Dermis microvascular lymphatic vessel endothelial cell (primary cell): ENCODE results near the gene TTLL5. TPM values are rescaled to one million over a fixed set of nuclear protein-coding genes. Genes with fewer than 3 reads are reported as not detected.
A peak's percentile ranks its signal among the peaks of the same experiment; 100 is the strongest.
"Not testable (repeated sequence)": the region's sequence is repeated elsewhere in the genome, so short reads cannot be mapped to it uniquely, and the experiment has no call there.

Source experiments
- DNase-seq, 2 donors: peaks; one replicate each; pipeline versions ENCODE4 v3.0.0 to v3.0.0-alpha.2; 2010; ENCODE audit warnings: low read depth in 2 of 2
- total RNA-seq: library from RNA; depleted of rRNA; stranded (reverse); fragments of >200 nt; gene quantifications from 2 replicates; pipeline ENCODE4 v1.2.1, GENCODE V29; 2014

TTLL5 gene
- total RNA-seq, 1 donor from 2014 or later, result 22.3 TPM

DNA sequence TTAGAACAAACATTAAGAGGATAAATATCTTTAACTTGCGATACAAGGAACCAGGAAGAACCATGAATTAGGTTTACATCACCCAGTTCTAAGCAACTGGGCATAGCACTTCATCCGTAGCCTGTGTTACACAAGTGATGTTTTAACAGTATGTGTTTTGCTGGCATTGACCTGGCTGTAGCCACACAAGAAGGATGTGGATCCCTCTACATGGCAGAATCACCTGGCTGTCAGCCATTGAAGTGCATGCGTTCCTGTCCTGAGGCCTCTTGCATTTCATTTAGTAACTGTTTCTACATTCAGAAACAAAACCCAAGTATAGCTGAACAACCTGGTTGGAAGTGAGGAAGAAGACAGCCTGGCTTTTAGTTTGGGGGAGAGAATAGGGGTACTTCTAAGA lies 248.6 kb downstream of the TTLL5 start:
- DNase-seq, result no peak

DNA sequence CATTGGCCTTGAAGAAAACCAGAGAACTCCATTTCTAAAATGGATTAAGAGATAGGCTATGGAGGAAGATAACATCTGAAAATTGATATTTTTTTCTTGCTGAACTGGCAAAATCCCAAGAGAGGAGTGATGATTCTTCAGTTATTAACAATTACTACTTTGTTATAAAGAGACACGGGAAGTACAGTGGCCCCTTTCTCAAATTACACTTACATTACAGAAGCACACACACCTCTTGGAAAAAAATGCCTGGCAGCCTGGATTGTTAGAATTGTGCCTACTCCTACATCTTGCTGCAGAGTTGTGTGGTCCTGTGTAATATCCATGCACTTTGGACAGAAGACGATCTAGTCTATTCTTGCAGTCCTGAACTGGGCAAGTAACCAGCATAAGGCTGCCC lies 249.0 kb downstream of the TTLL5 start:
- DNase-seq, result no peak

DNA sequence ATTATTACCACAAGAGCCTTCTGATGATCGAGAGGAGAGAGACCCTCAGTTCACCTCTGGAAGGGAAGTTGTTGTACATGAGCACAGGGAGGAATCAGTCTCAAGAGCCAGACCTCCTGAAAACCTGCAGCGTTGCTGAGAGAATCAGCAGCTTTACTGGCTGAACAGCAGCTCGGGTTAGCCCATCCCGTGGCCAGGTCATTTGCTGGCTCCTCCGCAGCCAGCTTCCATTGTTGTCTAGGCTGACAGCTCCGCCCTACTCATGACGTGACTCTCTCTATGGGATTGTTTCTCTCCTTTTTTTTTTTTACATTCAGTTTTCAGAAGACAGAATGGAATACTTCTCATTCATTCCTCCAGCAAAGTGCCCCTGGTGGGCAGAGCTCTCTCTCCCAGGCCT lies 250.8 kb downstream of the TTLL5 start:
- DNase-seq, result peak; percentile 74 to 86

DNA sequence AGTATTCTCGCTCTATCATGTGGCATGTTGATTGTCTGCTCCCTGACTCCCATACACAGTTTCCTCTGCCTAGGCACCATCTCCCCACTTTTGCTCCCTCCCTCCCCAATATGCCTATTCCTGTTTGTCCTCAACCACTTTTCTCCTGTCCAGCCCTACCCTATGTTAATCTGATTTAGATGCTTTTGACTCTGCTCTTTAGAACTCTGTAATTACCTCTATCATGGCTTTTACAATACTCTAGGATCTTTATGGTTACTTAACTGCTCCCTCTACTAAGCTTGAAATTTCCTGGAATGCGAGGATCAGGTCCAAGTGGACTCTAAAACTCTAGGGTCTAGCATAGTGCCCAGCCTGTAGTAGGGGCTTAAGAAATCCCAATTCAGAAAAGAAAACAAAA lies 252.1 kb downstream of the TTLL5 start:
- DNase-seq, result no peak

DNA sequence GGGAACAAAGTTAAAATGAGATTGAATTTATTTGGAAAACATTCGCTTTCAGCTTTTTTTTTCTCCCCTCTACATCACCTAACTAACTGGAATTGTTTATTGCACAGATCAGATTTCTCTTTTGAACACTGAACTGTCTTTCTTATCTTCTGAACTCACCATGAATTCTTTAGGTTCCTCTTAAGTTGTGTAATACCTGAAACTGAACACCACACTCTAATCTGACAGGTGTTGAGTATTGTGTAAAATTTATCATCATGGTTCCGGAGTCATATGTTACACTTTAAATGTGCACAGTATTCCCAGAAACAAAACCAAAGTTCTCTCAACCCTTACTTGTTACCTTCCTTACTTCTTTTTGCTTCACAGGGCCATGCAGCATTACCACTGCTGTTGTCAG lies 254.0 kb downstream of the TTLL5 start:
- DNase-seq, result no peak

DNA sequence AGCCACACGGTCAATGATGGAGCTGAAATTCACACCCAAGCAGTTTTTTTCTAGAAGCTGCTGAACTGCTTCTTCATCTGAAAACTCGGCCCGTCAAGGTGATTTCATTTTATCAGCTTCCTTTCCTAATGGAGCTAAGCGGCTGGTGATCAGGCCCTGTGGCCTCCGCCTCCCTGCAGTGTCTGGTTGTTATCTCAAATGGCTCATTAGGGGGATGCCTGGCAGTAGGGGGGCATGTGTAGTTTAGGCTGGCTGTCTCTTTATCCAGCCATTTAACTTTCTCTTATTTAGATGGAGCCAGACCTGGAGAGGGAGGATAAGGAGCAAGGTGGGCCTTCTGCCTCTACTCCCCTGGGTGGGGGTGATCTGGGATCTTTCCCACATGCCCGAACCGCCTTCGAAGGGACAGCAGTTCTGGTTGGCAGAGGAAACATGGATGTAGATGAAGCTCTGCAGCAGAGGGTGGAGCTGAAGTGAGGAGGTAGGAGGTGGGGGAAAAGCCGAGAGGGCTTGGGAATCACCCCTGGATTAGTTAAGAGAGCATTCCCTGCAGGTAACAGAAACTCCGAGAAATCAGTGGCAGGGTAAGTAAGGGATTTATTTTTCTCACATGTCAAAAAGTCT lies 256.4 kb downstream of the TTLL5 start:
- no peak for DNase-seq

DNA sequence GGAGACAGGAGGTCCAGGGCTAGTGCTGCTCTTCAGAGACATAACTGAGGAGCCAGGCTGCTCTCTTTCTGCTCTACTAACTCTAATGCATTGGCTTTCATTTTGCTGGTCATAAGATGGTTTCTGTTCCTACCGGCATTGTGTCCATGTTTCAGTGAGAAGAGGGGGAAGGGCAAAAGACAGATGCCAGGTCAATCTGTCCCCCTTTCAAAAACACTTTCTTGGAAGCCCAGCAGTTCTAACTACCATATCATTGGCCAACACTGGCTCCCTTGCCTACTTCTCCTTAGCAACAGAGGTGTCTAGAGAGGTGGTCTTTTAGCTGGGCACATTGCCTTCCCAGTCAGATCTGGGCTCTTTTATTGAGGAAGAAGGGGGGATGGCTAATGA lies 256.9 kb downstream of the TTLL5 start:
- no peak for DNase-seq

DNA sequence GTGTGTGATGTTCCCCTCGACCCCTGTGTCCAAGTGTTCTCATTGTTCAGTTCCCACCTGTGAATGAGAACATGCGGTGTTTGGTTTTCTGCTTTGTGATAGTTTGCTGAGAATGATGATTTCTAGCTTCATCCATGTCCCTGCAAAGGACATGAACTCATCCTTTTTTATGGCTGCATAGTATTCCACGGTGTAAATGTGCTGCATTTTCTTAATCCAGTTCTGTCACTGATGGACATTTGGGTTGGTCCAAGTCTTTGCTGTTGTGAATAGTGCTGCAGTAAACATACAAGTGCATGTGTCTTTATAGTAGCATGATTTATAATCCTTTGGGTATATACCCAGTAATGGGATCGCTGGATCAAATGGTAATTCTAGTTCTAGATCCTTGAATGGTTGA lies 259.4 kb downstream of the TTLL5 start:
- not testable (repeated sequence) for DNase-seq

DNA sequence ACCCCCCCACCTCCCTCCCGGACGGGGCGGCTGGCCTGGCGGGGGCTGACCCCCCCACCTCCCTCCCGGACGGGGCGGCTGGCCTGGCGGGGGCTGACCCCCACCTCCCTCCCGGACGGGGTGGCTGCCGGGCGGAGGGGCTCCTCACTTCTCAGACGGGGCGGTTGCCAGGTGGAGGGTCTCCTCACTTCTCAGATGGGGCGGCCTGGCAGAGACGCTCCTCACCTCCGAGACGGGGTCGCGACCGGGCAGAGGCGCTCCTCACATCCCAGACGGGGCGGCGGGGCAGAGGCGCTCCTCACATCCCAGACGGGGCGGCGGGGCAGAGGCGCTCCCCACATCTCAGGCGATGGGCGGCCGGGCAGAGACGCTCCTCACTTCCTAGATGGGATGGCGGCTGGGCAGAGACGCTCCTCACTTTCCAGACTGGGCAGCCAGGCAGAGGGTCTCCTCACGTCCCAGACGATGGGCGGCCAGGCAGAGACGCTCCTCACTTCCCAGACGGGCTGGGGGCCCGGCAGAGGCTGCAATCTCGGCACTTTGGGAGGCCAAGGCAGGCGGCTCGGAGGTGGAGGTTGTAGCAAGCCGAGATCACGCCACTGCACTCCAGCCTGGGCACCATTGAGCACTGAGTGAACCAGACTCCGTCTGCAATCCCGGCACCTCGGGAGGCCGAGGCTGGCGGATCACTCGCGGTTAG lies 264.2 kb downstream of the TTLL5 start:
- DNase-seq, result not testable (repeated sequence)

DNA sequence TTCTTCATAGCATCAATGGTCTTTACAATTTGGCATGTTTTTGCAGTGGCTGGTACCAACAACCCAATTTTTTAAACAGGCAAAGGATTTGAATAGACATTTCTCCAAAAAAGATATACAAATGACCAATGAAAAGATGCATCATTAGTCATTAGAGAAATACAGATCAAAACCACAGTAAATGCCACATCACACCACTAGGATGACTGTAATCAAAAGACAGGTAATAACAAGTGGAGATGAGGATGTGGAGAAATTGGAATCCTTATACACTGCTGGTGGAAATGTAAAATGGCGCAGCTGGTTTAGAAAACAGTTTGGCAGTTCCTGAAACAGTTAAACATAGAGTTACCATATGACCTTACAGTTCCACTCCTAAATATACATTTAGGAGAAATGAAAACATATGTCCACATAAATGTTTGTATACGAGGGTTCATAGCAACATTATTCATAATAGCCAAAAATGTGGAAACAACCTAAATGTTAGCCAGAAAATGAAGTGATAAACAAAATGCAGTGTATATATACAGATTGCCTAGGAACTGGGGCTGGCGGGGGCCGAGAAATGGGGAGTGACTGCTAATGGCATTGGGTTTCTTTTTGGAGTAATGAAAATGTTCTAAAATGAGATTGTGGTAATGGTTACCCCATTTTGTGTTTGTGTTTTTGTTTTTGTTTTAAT lies 265.5 kb downstream of the TTLL5 start:
- no peak for DNase-seq

DNA sequence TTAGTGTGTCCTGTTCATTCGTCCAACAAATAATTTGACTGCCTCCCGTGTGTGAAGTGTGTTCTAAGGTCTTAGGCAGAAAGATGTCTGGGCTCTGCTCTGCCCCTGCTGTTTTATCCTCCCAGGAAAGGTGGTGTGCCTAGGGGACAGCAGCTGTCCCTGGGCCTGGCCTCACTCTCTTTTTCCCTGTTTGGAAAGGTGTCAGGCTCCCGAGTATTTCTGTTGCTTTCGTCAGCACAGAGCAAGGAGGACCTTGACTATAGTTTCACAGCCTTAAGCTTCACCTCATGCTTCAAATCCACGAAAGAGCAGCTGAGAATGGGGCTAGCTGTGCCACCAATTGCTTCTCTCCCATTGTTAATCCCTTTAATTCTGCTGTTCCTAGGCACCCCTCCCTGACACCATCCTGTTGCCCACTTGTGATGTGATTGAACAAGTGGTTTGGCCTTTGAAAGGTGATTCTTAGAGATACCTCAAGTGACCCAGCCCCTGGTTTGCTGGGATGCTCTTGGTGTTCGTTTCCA lies 266.6 kb downstream of the TTLL5 start:
- DNase-seq, result no peak

DNA sequence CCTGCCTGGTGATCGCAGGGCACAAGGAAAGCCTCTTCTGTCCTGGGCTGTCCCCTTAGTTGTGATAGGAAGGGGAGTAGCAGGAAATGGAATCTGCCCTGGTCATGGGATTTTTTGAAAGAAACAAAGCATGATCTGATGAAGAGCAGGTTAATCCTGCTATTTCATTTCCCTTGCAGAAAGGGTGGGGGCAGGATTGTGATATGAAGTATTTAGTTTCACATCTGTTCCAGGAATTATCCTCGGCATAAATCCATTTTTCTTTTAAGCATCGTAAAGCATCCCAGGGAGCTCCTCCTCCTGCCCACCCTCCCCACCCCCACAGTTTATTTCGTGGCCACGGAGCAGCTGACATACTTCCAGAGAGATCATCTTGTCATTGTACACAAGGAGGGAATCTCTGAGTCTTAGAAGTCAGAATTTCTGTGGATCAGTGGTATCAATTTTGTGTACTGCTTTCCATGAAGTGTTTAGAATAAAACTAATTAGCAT lies 267.7 kb downstream of the TTLL5 start:
- peak; percentile 45 to 60 for DNase-seq

DNA sequence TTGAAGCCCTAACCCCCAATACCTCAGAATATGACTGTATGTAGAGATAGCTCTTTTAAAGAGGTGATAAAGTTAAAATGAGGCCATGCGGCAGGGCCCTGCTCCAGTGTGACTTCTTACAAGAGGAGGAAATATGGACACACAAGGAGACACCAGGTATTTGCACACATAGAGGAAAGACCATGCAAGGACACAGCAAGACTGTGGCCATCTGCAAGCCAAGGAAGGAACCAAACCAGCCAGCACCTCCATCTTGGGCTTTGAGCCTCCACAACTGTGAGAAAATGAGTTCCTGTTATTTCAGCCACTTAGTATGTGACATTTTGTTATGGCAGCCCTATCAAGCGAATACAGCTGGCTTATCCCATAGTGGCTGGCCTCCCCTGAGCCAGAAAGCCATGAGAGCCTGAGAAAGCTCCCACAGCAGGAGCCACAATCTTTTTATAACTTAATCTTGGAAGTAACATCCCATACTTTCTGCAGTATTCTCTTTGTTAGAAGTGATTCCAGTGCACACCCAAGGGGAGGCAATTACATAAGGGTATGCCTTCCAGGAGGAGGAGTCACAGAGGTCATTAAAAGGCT lies 272.8 kb downstream of the TTLL5 start:
- DNase-seq, result no peak

DNA sequence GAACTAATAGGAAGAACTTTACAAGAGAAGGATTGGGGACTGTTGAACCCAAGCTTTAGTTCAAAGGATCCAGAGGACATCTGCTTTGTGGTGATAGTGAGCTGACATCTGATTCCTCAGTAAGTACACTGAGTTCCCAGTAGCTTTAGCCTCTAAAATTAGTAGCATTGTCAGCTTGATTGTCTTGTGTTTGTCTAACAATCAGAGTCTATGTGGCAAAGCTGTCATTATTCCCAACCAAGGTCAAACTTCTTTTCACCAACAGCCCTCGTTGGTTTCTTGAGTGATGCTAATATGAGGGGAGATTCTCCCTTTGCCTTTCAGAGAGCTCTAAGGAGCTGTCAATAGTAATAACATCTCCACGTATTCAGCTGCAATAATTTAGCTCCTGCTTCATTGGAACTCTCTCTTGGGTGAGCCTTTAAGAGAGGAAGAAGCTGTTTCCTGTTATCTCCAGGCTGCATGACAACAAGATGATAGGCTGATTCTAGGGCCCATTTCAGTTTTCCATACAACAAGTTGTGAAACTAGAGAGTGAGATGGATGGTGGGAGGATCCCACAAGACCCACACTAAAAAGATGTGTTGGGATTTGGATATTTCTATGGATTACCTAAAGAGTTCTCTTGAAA lies 274.1 kb downstream of the TTLL5 start:
- DNase-seq, result peak in 1 of 2 donors; percentile 22

DNA sequence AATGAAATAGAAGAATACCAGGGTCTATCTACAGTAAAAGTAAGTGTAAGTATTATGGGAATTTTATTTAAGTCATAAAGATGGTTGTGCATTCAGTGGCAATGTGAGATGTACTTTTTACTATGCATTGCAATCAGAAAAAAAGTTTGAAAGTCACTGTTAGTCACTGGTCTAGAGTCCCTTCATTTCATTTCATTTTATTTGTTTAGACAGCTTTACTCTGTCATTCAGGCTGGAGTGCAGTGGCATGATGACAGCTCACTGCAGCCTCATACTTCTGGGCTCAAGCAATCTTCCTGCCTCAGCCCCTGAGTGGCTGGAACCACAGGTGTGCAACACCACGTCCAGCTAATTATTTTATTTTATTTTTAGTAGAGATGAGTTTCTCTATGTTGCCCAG lies 278.2 kb downstream of the TTLL5 start:
- no peak for DNase-seq

DNA sequence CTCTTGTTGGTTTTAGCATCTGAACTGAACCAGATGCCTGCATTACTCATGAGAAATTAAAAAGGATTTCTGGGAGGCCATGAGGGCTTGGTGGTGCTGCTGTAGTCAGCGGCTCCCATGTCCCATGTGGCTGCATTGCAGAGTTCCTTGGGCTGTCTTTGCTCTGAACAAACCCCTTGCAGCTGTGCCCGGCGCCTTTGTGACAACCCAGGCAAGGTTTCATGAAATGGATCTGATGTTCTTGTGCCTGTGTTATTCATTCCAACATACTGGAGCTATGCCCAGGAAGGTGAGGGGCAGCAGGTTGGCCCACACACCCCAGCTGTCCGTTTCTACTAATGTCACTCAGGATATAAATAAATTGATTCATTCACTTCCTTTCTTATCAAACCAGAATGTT lies 280.0 kb downstream of the TTLL5 start:
- peak in 1 of 2 donors; percentile 52 for DNase-seq

DNA sequence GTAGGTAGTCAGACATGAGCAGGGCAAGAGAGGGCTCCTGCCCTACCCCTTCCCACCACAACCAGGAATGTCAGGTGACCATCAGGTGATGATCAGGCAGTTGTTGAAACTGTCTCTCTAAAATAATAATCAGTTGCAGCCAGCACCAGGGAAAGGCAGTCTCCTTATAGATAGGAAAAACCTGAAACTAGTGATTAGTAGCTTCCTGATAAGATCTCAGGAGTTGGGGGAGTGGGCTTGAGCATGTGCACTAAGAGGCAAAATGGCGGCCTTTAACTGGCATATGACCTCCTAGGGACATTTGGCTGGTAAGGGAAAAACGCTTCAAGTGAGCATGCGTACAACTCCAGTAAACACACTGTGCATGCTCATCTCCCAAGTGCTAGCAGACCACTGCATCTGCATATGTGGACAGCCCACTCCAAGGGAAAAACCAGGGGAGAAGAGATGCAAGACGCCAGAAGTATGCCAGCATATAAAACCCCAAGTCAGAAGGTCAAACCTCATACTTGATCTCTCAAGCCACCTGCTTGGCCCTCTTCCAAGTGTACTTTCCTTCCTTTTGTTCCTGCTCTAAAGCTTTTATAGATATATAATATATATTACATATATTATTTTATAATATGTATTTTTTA lies 283.7 kb downstream of the TTLL5 start:
- no peak for DNase-seq

DNA sequence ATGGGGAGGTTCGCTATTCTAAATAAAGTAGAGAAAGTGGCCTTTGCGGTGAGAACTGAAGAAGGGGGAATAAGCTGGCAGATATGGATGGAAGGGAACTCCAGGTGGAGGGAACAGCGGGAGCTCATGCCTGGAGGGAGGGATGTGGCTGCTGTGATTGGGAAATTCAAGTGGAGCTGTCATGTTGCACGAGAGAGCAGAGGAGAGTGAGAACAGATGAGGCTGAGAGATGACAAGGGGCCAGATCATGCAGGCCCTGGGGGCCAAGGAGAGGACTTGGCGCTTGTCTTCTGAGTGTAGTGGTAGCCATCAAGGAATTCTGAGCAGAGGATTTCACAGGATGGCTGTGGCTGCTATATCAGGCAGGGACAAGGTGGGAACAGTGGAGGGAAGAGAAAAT lies 285.7 kb downstream of the TTLL5 start:
- no peak for DNase-seq

DNA sequence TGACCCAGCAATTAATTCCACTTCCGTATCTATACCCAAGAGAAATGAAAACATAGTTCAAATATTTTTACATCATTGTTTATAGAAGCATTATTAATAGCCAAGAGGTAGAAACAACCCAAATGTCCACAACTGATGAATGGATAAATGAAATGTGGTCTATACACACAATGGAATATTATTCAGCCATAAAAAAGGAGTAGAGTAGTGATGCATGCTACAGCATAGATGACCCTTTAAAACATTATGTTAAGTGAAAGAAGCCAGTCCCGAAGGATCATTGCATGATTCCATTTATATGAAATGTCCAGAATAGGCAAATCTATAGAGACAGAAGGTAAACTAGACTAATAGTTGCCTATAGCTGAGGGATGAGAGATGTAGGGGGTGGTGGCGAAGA lies 291.4 kb downstream of the TTLL5 start:
- no peak for DNase-seq

DNA sequence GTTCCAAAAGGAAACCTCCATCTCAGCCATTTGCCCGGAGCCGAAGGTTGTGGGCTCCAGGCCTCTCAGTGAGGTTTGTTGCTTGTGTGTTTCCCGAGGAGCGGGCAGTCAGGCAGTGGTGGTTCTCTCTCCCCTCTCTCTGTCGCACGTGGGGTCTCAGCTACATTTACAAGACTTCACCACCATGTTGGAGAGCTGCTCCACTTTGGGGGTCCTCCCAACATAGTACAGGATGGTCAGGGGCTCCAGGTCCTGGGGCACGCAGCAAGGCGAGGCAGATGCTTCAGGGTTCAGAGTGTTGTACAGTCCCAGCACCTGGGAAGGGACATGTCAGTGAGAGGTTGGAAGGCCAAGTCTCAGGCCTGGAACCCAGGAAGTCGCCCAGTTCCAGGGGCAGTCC lies 298.0 kb downstream of the TTLL5 start:
- no peak for DNase-seq

DNA sequence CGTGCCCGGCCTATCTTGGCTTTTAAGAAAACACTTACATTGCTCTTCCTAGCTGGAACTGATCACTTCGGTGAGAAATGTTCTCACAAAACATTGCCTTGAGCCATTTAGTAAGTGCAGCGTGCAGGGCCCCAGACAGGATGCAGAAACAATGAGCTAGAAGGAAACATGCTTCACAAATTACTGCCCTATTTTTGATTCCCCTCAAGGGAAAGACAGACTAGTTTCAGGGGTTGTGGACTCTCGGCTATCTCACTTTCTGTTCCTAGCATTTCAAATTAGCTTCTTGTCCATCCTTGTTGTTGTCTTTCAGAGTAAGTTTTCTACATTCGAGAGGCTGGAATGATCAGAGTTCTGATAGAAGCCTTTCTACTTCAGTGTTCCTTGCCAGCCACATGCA lies 299.2 kb downstream of the TTLL5 start:
- no peak for DNase-seq
